ACHN (cell line): ENCODE data around the gene PLA2G10.
"Not testable (repeated sequence)": the region's sequence is repeated elsewhere in the genome, so short reads cannot be mapped to it uniquely, and the experiment has no call there.

Experiments
- DNase-seq: peaks from one replicate; pipeline ENCODE4 v3.0.0-alpha.2; 2015
- in situ Hi-C: cut with HindIII; loops from 2 replicates; pipeline ENCODE4 v1.10.0; 2017; ENCODE audit warnings: low sequenced_read_pairs, low pct_ligation_motif_present, low pct_unique_long_range_greater_than_20kb

PLA2G10 gene

GRCh38 chr16:14694129-14694528, at the start of gene PLA2G10:
PLA2G10 (minus strand) TSS chr16:14694308; CDS start chr16:14694229, 79 bp downstream.
- DNase-seq, in situ Hi-C loops: not testable (repeated sequence)

GRCh38 chr16:14742273-14743128, 48.4 kb upstream of the PLA2G10 start, which contains the start of gene NPIPA2:
NPIPA2 (plus strand) TSS chr16:14742533; CDS start chr16:14748066, 5,533 bp downstream.
- in situ Hi-C loops, DNase-seq: not testable (repeated sequence)

- DNase-seq, in situ Hi-C loops: not testable (repeated sequence)
Measured at GRCh38 chr16:14741794-14742193, 47.7 kb upstream of the PLA2G10 start.

GRCh38 chr16:14740832-14741385, 46.8 kb upstream of the PLA2G10 start:
- in situ Hi-C loops, DNase-seq: not testable (repeated sequence)

- DNase-seq, in situ Hi-C loops: not testable (repeated sequence)
Measured at GRCh38 chr16:14733233-14733632, 39.1 kb upstream of the PLA2G10 start.

- in situ Hi-C loops, DNase-seq: not testable (repeated sequence)
Measured at GRCh38 chr16:14703156-14704011, 9.3 kb upstream of the PLA2G10 start, which contains the start of gene NPIPA3. NPIPA3 (plus strand) TSS chr16:14703411; CDS start chr16:14708944, 5,533 bp downstream.

- DNase-seq, in situ Hi-C loops: not testable (repeated sequence)
Measured at GRCh38 chr16:14702672-14703071, 8.6 kb upstream of the PLA2G10 start.

- in situ Hi-C loops, DNase-seq: not testable (repeated sequence)
Measured at GRCh38 chr16:14701859-14702258, 7.8 kb upstream of the PLA2G10 start.

- in situ Hi-C loops, DNase-seq: not testable (repeated sequence)
Measured at GRCh38 chr16:14685870-14686793, 8.0 kb downstream of the PLA2G10 start.

GRCh38 chr16:14682121-14682520, 12.0 kb downstream of the PLA2G10 start:
- no peak for DNase-seq
- in situ Hi-C loops, result no loop called here

- in situ Hi-C loops, result no loop called here
- DNase-seq, result no peak
Measured at GRCh38 chr16:14681115-14681514, 13.0 kb downstream of the PLA2G10 start.

- in situ Hi-C loops, DNase-seq: not testable (repeated sequence)
Measured at GRCh38 chr16:14680396-14680795, 13.7 kb downstream of the PLA2G10 start.

- in situ Hi-C loops, result no loop called here
- DNase-seq, result no peak
Measured at GRCh38 chr16:14678748-14679497, 15.2 kb downstream of the PLA2G10 start.

- no peak for DNase-seq
- in situ Hi-C loops, result no loop called here
Measured at GRCh38 chr16:14677627-14678026, 16.5 kb downstream of the PLA2G10 start.

GRCh38 chr16:14676633-14677032, 17.5 kb downstream of the PLA2G10 start:
- in situ Hi-C loops, result no loop called here
- no peak for DNase-seq

GRCh38 chr16:14672403-14672971, 21.6 kb downstream of the PLA2G10 start:
- in situ Hi-C loops, result no loop called here
- no peak for DNase-seq

GRCh38 chr16:14669776-14670175, 24.3 kb downstream of the PLA2G10 start:
- DNase-seq, result no peak

More at GRCh38 chr16:14669776-14670175, 24.3 kb downstream of the PLA2G10 start:
- in situ Hi-C loops, result no loop called here
